Measurements from ENCODE around the gene SPAG16.

DNA sequence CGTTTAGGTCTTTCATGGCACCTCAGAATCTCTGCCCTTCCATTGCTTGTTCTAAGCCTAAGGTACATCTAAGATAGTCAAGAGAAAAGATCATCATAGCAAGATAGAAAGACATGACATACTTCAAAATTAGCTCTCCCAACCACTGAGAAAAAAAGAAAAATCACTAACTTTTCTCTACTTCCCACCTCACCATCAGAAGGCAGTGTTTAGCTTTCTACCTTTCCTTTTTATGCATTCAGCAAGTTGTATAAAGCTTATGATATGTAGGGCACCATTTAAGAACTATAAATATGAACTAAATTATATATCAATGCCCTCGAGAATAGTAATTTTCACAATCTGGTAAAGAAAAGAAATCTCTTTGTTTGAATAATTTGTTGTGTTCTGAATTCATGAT lies 794.8 kb downstream of the SPAG16 start:
- TF ChIP-seq, protein P1, sequence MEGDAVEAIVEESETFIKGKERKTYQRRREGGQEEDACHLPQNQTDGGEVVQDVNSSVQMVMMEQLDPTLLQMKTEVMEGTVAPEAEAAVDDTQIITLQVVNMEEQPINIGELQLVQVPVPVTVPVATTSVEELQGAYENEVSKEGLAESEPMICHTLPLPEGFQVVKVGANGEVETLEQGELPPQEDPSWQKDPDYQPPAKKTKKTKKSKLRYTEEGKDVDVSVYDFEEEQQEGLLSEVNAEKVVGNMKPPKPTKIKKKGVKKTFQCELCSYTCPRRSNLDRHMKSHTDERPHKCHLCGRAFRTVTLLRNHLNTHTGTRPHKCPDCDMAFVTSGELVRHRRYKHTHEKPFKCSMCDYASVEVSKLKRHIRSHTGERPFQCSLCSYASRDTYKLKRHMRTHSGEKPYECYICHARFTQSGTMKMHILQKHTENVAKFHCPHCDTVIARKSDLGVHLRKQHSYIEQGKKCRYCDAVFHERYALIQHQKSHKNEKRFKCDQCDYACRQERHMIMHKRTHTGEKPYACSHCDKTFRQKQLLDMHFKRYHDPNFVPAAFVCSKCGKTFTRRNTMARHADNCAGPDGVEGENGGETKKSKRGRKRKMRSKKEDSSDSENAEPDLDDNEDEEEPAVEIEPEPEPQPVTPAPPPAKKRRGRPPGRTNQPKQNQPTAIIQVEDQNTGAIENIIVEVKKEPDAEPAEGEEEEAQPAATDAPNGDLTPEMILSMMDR (IDR thresholded peaks at IDR 0.05; ENCODE audit: insufficient read depth, low read depth, low read length): no peak
- no peak for TF ChIP-seq EZH2 (IDR thresholded peaks at IDR 0.05; ENCODE audit: insufficient read depth, low read length)

Measured in astrocyte (in vitro differentiated cells and primary cell).